NB4 (cell line): ENCODE measurements around the gene FHIP1A.

ENCODE experiments used
- MYC ChIP-seq: IDR thresholded peaks from 2 replicates; pipeline ENCODE4 v1.6.1; 2011; ENCODE audit warnings: low read depth, low read length
- POLR2A ChIP-seq: IDR thresholded peaks from 2 replicates; pipeline ENCODE4 v1.6.1; 2011; ENCODE audit warnings: mild to moderate bottlenecking; ENCODE audit not compliant: insufficient read length; ENCODE audit errors: extremely low read depth
- TF ChIP-seq, protein P1 (sequence below): IDR thresholded peaks from one replicate; pipeline ENCODE4 v1.5.1; 2012; ENCODE audit warnings: low read depth, low read length
- TF ChIP-seq, protein P2 (sequence below): IDR thresholded peaks from 2 replicates; pipeline ENCODE4 v1.6.1; 2011; ENCODE audit warnings: low read depth, low read length

GRCh38 chr4:151376540-151376939, 32.4 kb upstream of the FHIP1A start:
- TF ChIP-seq, protein P1, sequence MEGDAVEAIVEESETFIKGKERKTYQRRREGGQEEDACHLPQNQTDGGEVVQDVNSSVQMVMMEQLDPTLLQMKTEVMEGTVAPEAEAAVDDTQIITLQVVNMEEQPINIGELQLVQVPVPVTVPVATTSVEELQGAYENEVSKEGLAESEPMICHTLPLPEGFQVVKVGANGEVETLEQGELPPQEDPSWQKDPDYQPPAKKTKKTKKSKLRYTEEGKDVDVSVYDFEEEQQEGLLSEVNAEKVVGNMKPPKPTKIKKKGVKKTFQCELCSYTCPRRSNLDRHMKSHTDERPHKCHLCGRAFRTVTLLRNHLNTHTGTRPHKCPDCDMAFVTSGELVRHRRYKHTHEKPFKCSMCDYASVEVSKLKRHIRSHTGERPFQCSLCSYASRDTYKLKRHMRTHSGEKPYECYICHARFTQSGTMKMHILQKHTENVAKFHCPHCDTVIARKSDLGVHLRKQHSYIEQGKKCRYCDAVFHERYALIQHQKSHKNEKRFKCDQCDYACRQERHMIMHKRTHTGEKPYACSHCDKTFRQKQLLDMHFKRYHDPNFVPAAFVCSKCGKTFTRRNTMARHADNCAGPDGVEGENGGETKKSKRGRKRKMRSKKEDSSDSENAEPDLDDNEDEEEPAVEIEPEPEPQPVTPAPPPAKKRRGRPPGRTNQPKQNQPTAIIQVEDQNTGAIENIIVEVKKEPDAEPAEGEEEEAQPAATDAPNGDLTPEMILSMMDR, result no peak
- no peak for TF ChIP-seq POLR2A
- TF ChIP-seq, protein P2, sequence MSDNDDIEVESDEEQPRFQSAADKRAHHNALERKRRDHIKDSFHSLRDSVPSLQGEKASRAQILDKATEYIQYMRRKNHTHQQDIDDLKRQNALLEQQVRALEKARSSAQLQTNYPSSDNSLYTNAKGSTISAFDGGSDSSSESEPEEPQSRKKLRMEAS, result no peak
- TF ChIP-seq MYC, result no peak
